ENCODE data around the gene IREB2. TPM values are rescaled to one million over a fixed set of nuclear protein-coding genes. Genes with fewer than 3 reads are reported as not detected.
"Not testable (repeated sequence)": the region's sequence is repeated elsewhere in the genome, so short reads cannot be mapped to it uniquely, and the experiment has no call there.

IREB2 gene
- polyA plus RNA-seq, 3 donors = 11.7 to 25.5 (median 16.7) TPM

DNA sequence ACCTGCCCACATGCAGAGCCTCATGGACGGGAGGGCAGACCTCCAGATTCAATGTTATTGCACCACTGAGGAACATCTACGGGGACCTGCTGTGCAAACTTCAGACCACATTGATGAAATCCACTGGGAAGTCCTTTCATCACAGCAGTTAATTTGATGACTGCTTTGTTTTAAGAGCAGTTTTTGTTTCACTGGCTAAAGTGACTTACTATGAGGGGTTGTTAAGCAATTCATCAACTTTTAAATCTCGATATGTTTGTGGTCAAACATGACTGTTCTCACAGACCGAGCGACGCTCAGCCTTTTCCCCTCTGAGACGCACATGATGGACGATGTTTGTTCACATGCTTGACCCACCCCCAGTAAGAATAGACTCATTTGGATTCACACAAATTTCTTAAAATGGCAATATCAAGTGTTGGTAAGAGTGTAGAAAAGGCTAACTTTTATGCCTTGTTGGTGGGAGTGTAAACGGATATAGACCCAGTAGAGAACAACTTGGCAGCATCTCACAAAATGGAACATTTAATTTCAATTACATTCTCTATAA, 35.9 kb upstream of the IREB2 start:
- Mint-ChIP-seq H3K9me3 (peaks cover 0 to 5% (median 0%) of the 10 kb centered on the region in 7 donors), H3K4me3 (no peak overlapping the region), H3K36me3 (no peaks in the 10 kb centered on the region), H3K27me3 (ENCODE audit: low read depth in 3 of 3) (no peaks in the 10 kb centered on the region), H3K4me1 (peaks cover 48% of the 10 kb centered on the region), H3K27ac (peak overlapping the region in 1 of 7 donors; percentile 30)
- no peaks in the 10 kb centered on the region for H4K20me1 ChIP-seq (ENCODE audit: insufficient read depth, low read length)
- H2AFZ ChIP-seq (ENCODE audit: insufficient read depth, low read depth, low read length, poor library complexity, severe bottlenecking) = peak overlapping the region; percentile 49
- H3K27ac ChIP-seq (ENCODE audit: low read depth in 1 of 2, low read length in 2 of 2) = no peak overlapping the region
- no peaks in the 10 kb centered on the region for H3K9me3 ChIP-seq (replicated peaks in 1 of 2; ENCODE audit: control insufficient read depth in 1 of 2, insufficient read depth in 1 of 2, low read length in 2 of 2)
- WGBS (ENCODE audit: insufficient coverage) = 18% methylated on average over 8 of the region's 9 CpGs
- peaks cover 47 to 50% of the 10 kb centered on the region in 2 donors for H3K4me1 ChIP-seq (ENCODE audit: control insufficient read depth in 1 of 2, insufficient read depth in 2 of 2, low read length in 2 of 2)
- intact Hi-C loops (cut with micrococcal nuclease) = no loop called here
- H3K9ac ChIP-seq (ENCODE audit: insufficient read depth, low read length, poor library complexity, severe bottlenecking) = no peak overlapping the region
- H3K27me3 ChIP-seq (ENCODE audit: control insufficient read depth in 2 of 2, insufficient read depth in 2 of 2, low read length in 2 of 2) = no peaks in the 10 kb centered on the region
- peak; percentile 10 to 20 (median 15) for DNase-seq
- H3K36me3 ChIP-seq (replicated peaks in 1 of 2; ENCODE audit: control insufficient read depth in 1 of 2, insufficient read depth in 2 of 2, low read length in 2 of 2) = no peaks in the 10 kb centered on the region
- H3K4me3 ChIP-seq (replicated peaks in 1 of 3; ENCODE audit: low read depth in 2 of 3, low read length in 3 of 3) = no peak overlapping the region
- no peak overlapping the region for H3K4me2 ChIP-seq (replicated peaks; ENCODE audit: extremely low read depth, low read length, poor library complexity, severe bottlenecking)
- TF ChIP-seq, protein P1, sequence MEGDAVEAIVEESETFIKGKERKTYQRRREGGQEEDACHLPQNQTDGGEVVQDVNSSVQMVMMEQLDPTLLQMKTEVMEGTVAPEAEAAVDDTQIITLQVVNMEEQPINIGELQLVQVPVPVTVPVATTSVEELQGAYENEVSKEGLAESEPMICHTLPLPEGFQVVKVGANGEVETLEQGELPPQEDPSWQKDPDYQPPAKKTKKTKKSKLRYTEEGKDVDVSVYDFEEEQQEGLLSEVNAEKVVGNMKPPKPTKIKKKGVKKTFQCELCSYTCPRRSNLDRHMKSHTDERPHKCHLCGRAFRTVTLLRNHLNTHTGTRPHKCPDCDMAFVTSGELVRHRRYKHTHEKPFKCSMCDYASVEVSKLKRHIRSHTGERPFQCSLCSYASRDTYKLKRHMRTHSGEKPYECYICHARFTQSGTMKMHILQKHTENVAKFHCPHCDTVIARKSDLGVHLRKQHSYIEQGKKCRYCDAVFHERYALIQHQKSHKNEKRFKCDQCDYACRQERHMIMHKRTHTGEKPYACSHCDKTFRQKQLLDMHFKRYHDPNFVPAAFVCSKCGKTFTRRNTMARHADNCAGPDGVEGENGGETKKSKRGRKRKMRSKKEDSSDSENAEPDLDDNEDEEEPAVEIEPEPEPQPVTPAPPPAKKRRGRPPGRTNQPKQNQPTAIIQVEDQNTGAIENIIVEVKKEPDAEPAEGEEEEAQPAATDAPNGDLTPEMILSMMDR (IDR thresholded peaks at IDR 0.05) = no peak
- no peaks in the 10 kb centered on the region for H3K79me2 ChIP-seq (ENCODE audit: insufficient read depth, low read length)

DNA sequence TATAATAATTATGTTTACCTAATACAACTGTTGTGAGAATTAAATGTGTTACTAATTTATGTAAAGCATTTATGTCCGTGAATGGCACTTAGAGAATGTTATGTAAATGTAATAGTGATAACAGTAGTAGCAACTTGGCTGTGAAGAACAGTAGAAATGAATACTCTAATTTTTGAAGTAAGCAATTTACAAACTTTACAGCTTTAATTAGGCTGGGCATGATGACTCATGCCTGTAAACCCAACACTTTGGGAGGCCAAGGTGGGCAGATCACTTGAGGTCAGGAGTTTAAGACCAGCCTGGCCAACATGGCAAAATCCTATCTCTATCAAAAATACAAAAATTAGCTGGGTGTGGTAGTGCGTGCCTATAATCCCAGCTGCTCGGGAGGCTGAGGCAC, 33.9 kb upstream of the IREB2 start:
- no peaks in the 10 kb centered on the region for H4K20me1 ChIP-seq (ENCODE audit: insufficient read depth, low read length)
- no peaks in the 10 kb centered on the region for H3K9me3 ChIP-seq (replicated peaks in 1 of 2; ENCODE audit: control insufficient read depth in 1 of 2, insufficient read depth in 1 of 2, low read length in 2 of 2)
- Mint-ChIP-seq H3K4me1 (peaks cover 41% of the 10 kb centered on the region), H3K27me3 (ENCODE audit: low read depth in 3 of 3) (no peaks in the 10 kb centered on the region), H3K27ac (peak overlapping the region in 5 of 7 donors; percentile 14 to 79 (median 50)), H3K4me3 (no peak overlapping the region), H3K9me3 (peaks cover 0 to 5% (median 0%) of the 10 kb centered on the region in 7 donors), H3K36me3 (no peaks in the 10 kb centered on the region)
- WGBS (ENCODE audit: insufficient coverage) = no CpG with 5 or more reads among the region's 3 CpGs
- H3K4me1 ChIP-seq (ENCODE audit: control insufficient read depth in 1 of 2, insufficient read depth in 2 of 2, low read length in 2 of 2) = peaks cover 34 to 37% of the 10 kb centered on the region in 2 donors
- H3K4me2 ChIP-seq (replicated peaks; ENCODE audit: extremely low read depth, low read length, poor library complexity, severe bottlenecking) = peak overlapping the region; percentile 1
- TF ChIP-seq, protein P1 (IDR thresholded peaks at IDR 0.05) = no peak
- no peaks in the 10 kb centered on the region for H3K36me3 ChIP-seq (replicated peaks in 1 of 2; ENCODE audit: control insufficient read depth in 1 of 2, insufficient read depth in 2 of 2, low read length in 2 of 2)
- H3K27me3 ChIP-seq (ENCODE audit: control insufficient read depth in 2 of 2, insufficient read depth in 2 of 2, low read length in 2 of 2) = no peaks in the 10 kb centered on the region
- peak overlapping the region; percentile 2 for H3K9ac ChIP-seq (ENCODE audit: insufficient read depth, low read length, poor library complexity, severe bottlenecking)
- DNase-seq = no peak
- H2AFZ ChIP-seq (ENCODE audit: insufficient read depth, low read depth, low read length, poor library complexity, severe bottlenecking) = no peak overlapping the region
- intact Hi-C loops (cut with micrococcal nuclease) = no loop called here
- peak overlapping the region in 1 of 2 donors; percentile 34 for H3K27ac ChIP-seq (ENCODE audit: low read depth in 1 of 2, low read length in 2 of 2)
- no peaks in the 10 kb centered on the region for H3K79me2 ChIP-seq (ENCODE audit: insufficient read depth, low read length)
- no peak overlapping the region for H3K4me3 ChIP-seq (replicated peaks in 1 of 3; ENCODE audit: low read depth in 2 of 3, low read length in 3 of 3)

DNA sequence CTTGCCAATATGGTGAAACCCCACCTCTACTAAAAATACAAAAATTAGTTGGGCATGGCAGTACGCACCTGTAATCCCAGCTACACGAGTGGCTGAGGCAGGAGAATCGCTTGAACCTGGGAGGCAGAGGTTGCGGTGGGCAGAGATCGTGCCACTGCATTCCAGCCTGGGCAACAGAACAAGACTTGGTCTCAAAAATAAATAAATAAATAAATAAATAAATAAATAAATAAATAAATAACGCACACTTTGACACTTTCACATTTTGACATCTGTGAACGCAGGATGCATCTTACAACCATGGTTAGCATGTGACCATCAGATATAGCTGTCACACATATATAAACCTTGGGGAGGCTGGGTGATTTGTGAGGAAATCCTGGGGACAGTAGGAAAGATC, 33.2 kb upstream of the IREB2 start:
- H3K9me3 ChIP-seq (replicated peaks in 1 of 2; ENCODE audit: control insufficient read depth in 1 of 2, insufficient read depth in 1 of 2, low read length in 2 of 2); H4K20me1 ChIP-seq (ENCODE audit: insufficient read depth, low read length); H3K4me3 Mint-ChIP-seq; intact Hi-C loops (cut with micrococcal nuclease); H3K36me3 ChIP-seq (replicated peaks in 1 of 2; ENCODE audit: control insufficient read depth in 1 of 2, insufficient read depth in 2 of 2, low read length in 2 of 2); H3K9ac ChIP-seq (ENCODE audit: insufficient read depth, low read length, poor library complexity, severe bottlenecking); H2AFZ ChIP-seq (ENCODE audit: insufficient read depth, low read depth, low read length, poor library complexity, severe bottlenecking); H3K27ac ChIP-seq (ENCODE audit: low read depth in 1 of 2, low read length in 2 of 2); H3K4me2 ChIP-seq (replicated peaks; ENCODE audit: extremely low read depth, low read length, poor library complexity, severe bottlenecking); H3K79me2 ChIP-seq (ENCODE audit: insufficient read depth, low read length); H3K4me3 ChIP-seq (replicated peaks in 1 of 3; ENCODE audit: low read depth in 2 of 3, low read length in 3 of 3); H3K27me3 Mint-ChIP-seq (ENCODE audit: low read depth in 3 of 3); H3K9me3 Mint-ChIP-seq; H3K27me3 ChIP-seq (ENCODE audit: control insufficient read depth in 2 of 2, insufficient read depth in 2 of 2, low read length in 2 of 2); DNase-seq; H3K36me3 Mint-ChIP-seq: not testable (repeated sequence)
- Mint-ChIP-seq H3K4me1 (peaks cover 35% of the 10 kb centered on the region), H3K27ac (peak overlapping the region in 1 of 7 donors; percentile 20)
- peaks cover 28 to 31% of the 10 kb centered on the region in 2 donors for H3K4me1 ChIP-seq (ENCODE audit: control insufficient read depth in 1 of 2, insufficient read depth in 2 of 2, low read length in 2 of 2)
- WGBS (ENCODE audit: insufficient coverage) = 100% methylated on average over 2 of the region's 7 CpGs

Data from CD14-positive monocyte (primary cell).